WI38 (cell line): Measurements from ENCODE around the gene VAMP7.

Source experiments
- H3K4me3 ChIP-seq: 2 replicates; pipeline ENCODE4 v1.5.1; 2011; ENCODE audit warnings: low read depth, mild to moderate bottlenecking, control low read depth, low read length
- TF ChIP-seq, protein P1 (sequence below): IDR thresholded peaks from 2 replicates; pipeline ENCODE4 v1.5.1; 2012; ENCODE audit warnings: low read depth, mild to moderate bottlenecking, control low read depth, low read length

Gene VAMP7

GRCh38 chrX:155954793-155955192, 73.6 kb downstream of the VAMP7 start:
- TF ChIP-seq, protein P1, sequence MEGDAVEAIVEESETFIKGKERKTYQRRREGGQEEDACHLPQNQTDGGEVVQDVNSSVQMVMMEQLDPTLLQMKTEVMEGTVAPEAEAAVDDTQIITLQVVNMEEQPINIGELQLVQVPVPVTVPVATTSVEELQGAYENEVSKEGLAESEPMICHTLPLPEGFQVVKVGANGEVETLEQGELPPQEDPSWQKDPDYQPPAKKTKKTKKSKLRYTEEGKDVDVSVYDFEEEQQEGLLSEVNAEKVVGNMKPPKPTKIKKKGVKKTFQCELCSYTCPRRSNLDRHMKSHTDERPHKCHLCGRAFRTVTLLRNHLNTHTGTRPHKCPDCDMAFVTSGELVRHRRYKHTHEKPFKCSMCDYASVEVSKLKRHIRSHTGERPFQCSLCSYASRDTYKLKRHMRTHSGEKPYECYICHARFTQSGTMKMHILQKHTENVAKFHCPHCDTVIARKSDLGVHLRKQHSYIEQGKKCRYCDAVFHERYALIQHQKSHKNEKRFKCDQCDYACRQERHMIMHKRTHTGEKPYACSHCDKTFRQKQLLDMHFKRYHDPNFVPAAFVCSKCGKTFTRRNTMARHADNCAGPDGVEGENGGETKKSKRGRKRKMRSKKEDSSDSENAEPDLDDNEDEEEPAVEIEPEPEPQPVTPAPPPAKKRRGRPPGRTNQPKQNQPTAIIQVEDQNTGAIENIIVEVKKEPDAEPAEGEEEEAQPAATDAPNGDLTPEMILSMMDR: no peak
- H3K4me3 ChIP-seq: no peak overlapping the region

- TF ChIP-seq, protein P1: no peak
- H3K4me3 ChIP-seq: no peak overlapping the region
These were observed 75.0 kb downstream of the VAMP7 start for GRCh38 chrX:155956099-155956498.

- H3K4me3 ChIP-seq: no peak overlapping the region
- TF ChIP-seq, protein P1: no peak
These were observed 75.5 kb downstream of the VAMP7 start for GRCh38 chrX:155956649-155957048.

GRCh38 chrX:155957843-155958242, 76.7 kb downstream of the VAMP7 start:
- TF ChIP-seq, protein P1: no peak

DNA sequence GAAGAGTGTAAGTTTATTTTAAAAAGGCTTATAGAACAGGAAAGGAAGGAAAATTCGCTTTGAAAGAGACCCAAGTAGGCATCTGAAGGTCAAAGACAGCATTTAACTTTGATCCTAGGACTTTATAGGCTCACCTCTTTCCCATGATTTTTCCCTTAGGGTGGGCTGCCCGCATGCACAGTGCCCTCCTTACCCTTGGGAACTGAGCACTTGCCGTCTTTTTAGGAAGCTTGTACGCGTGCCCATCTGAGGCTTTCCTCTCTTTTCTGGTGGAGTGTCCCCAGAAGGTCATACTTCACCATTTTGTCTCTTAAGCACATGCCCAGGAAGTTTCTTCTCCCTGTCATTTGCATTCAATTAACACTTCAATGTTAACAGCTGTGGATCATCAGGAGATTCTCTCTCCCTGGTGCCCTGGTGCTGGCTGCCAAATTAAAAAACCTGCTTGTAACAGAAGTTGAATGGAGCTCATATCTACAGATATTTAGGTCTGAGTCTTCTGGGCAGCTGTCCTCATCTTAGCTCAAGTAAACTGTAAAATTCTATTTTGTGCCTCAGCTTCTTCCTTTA, 78.0 kb downstream of the VAMP7 start:
- TF ChIP-seq, protein P1: no peak
- no peak overlapping the region for H3K4me3 ChIP-seq

More at GRCh38 chrX:155957843-155958242, 76.7 kb downstream of the VAMP7 start:
- H3K4me3 ChIP-seq: no peak overlapping the region

GRCh38 chrX:155962906-155963305, 81.8 kb downstream of the VAMP7 start:
- TF ChIP-seq, protein P1: no peak
- no peak overlapping the region for H3K4me3 ChIP-seq

GRCh38 chrX:155966876-155967275, 85.7 kb downstream of the VAMP7 start:
- TF ChIP-seq, protein P1: 0 out of 2 replicates have a peak, but pooled peaks have one; percentile 3
- H3K4me3 ChIP-seq: no peak overlapping the region
